ENCODE data around the gene TNC. TPM values are rescaled to one million over a fixed set of nuclear protein-coding genes. Genes with fewer than 3 reads are reported as not detected.

Gene TNC
- polyA plus RNA-seq, 1 of the 3 experiments (the other 2 are of a cell fraction), result 805 TPM

DNA sequence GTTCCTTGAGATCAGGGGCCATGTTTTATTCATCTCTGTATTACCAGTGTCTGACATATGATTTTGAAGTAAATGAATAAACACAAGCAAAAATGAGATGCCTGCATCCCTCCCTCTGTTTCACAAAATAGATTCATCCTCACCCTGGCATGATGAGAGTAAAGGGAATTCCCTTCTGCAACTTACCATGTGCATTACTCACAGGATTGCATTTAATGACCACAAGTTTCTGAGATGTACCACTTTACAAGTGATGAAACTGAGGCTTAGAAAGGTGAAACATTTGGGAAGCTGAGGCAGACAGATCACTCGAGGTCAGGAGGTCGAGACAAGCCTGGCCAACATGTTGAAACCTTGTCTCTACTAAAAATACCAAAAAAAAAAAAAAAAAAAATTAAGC lies 113.4 kb downstream of the TNC start:
- TF ChIP-seq TAF1 (IDR thresholded peaks at IDR 0.05; ENCODE audit: borderline replicate concordance, low read depth, low read length) (no peak), TCF12 (IDR thresholded peaks at IDR 0.05) (no peak), NFIC (IDR thresholded peaks at IDR 0.05; ENCODE audit: borderline replicate concordance) (no peak), RAD21 (IDR thresholded peaks at IDR 0.05; ENCODE audit: low read length) (no peak), FOXM1 (IDR thresholded peaks at IDR 0.05; ENCODE audit: low read depth) (no peak)
- DNase-seq, result no peak
- H2AFZ ChIP-seq (ENCODE audit: low read depth), result no peak overlapping the region
- H3K4me1 ChIP-seq (ENCODE audit: control insufficient read depth in 1 of 2, insufficient read depth in 2 of 2, low read depth in 1 of 2, low read length in 1 of 2), result 0 out of 4 replicates have a peak, but pooled peaks cover 0 to 4% of the 10 kb centered on the region in 2 experiments
- peaks cover 4% of the 10 kb centered on the region for H3F3A ChIP-seq (replicated peaks; ENCODE audit: insufficient read depth)
- no peak overlapping the region for H3K9ac ChIP-seq
- no peaks in the 10 kb centered on the region for H4K20me1 ChIP-seq (ENCODE audit: insufficient read depth)
- no peaks in the 10 kb centered on the region for H3K9me3 ChIP-seq
- H3K4me3 ChIP-seq (ENCODE audit: low read depth in 2 of 2, low read length in 1 of 2), result no peak overlapping the region
- H3K79me2 ChIP-seq (ENCODE audit: insufficient read depth), result no peaks in the 10 kb centered on the region
- no peaks in the 10 kb centered on the region for H3K27me3 ChIP-seq (ENCODE audit: insufficient read depth)
- H3K27ac ChIP-seq (ENCODE audit: low read depth in 2 of 2, low read length in 1 of 2), result no peak overlapping the region
- H3K4me2 ChIP-seq, result no peak overlapping the region
- no peaks in the 10 kb centered on the region for H3K9me2 ChIP-seq
- CTCF ChIA-PET, result interaction anchor here (2.8 kb wide), 1 partner anchor 10 kb away, joined by 16 read pairs; no protein-coding TSS in a partner anchor
- WGBS (ENCODE audit: low lambda C conversion rate), result 44% methylated on average over 2 of the region's 2 CpGs
- POLR2A ChIA-PET, result interaction anchor here (0.7 kb wide), 1 partner anchor 41 kb away, joined by 6 read pairs; no protein-coding TSS in a partner anchor
- no peaks in the 10 kb centered on the region for H3K36me3 ChIP-seq (replicated peaks in 1 of 2; ENCODE audit: control insufficient read depth in 1 of 2, insufficient read depth in 2 of 2, low read length in 1 of 2)

GRCh38 chr9:115002371-115003120 lies 115.4 kb downstream of the TNC start:
- TF ChIP-seq ELF1 (IDR thresholded peaks at IDR 0.05) (no peak), NRF1 (IDR thresholded peaks at IDR 0.05; ENCODE audit: low read depth, low read length) (no peak), CTCF (IDR thresholded peaks at IDR 0.05) (no peak), RFX5 (IDR thresholded peaks at IDR 0.05; ENCODE audit: low read length) (no peak), RCOR1 (IDR thresholded peaks at IDR 0.05; ENCODE audit: low read length) (no peak), TAF1 (IDR thresholded peaks at IDR 0.05; ENCODE audit: borderline replicate concordance, low read depth, low read length) (no peak), CHD2 (IDR thresholded peaks at IDR 0.05; ENCODE audit: low read length, partially characterized antibody) (no peak), USF2 (IDR thresholded peaks at IDR 0.05; ENCODE audit: borderline replicate concordance, low read depth, low read length) (no peak), REST (IDR thresholded peaks at IDR 0.05; ENCODE audit: low read depth, low read length) (no peak), NFIC (IDR thresholded peaks at IDR 0.05; ENCODE audit: borderline replicate concordance) (no peak)
- H3K27me3 ChIP-seq (ENCODE audit: insufficient read depth), result no peaks in the 10 kb centered on the region
- no peak overlapping the region for H3K4me2 ChIP-seq
- DNase-seq, result no peak
- no peaks in the 10 kb centered on the region for H4K20me1 ChIP-seq (ENCODE audit: insufficient read depth)
- no peaks in the 10 kb centered on the region for H3K9me3 ChIP-seq
- POLR2A ChIA-PET, result no interaction called here
- WGBS (ENCODE audit: low lambda C conversion rate), result 52% methylated on average over 8 of the region's 8 CpGs
- H3K9me2 ChIP-seq, result no peaks in the 10 kb centered on the region
- no peak overlapping the region for H2AFZ ChIP-seq (ENCODE audit: low read depth)
- no peaks in the 10 kb centered on the region for H3F3A ChIP-seq (replicated peaks; ENCODE audit: insufficient read depth)
- no peak overlapping the region for H3K4me3 ChIP-seq (ENCODE audit: low read depth in 2 of 2, low read length in 1 of 2)
- CTCF ChIA-PET, result interaction anchor here (0.9 to 1.2 kb wide), 3 partner anchors 10 to 12 kb away, joined by 3 to 5 read pairs (median 3); no protein-coding TSS in a partner anchor
- no peak overlapping the region for H3K9ac ChIP-seq
- H3K79me2 ChIP-seq (ENCODE audit: insufficient read depth), result no peaks in the 10 kb centered on the region
- no peak overlapping the region for H3K27ac ChIP-seq (ENCODE audit: low read depth in 2 of 2, low read length in 1 of 2)
- H3K4me1 ChIP-seq (ENCODE audit: control insufficient read depth in 1 of 2, insufficient read depth in 2 of 2, low read depth in 1 of 2, low read length in 1 of 2), result no peaks in the 10 kb centered on the region
- no peaks in the 10 kb centered on the region for H3K36me3 ChIP-seq (replicated peaks in 1 of 2; ENCODE audit: control insufficient read depth in 1 of 2, insufficient read depth in 2 of 2, low read length in 1 of 2)

Data from SK-N-SH (cell line).